RWPE2 (cell line): ENCODE data around the gene EFNA1.

Experiments
- ATAC-seq: fragments of 200-7000 bp; cut with Tn5 transposase; 3 replicates; pipeline ENCODE4 v1.9.1; 2021; ENCODE audit warnings: low read depth
- DNase-seq: peaks from one replicate; pipeline ENCODE4 v3.0.0-alpha.2; 2020; ENCODE audit warnings: low spot score
- H3K27ac ChIP-seq: fragments of 450-650 bp; 2 replicates; pipeline ENCODE4 v1.5.1; 2017; ENCODE audit warnings: mild to moderate bottlenecking; ENCODE audit not compliant: poor library complexity, severe bottlenecking
- H3K27me3 ChIP-seq: fragments of 250-450 bp; sonication (Bioruptor Pico); 2 replicates; pipeline ENCODE4 v1.5.1; 2021; ENCODE audit warnings: mild to moderate bottlenecking, moderate library complexity; ENCODE audit not compliant: insufficient read depth, poor library complexity, severe bottlenecking
- H3K36me3 ChIP-seq: fragments of 250-450 bp; sonication (Bioruptor Pico); 2 replicates; pipeline ENCODE4 v1.5.1; 2020; ENCODE audit warnings: low read depth, mild to moderate bottlenecking, moderate library complexity
- H3K4me1 ChIP-seq: fragments of 250-450 bp; sonication (Bioruptor Pico); 2 replicates; pipeline ENCODE4 v1.5.1; 2021; ENCODE audit warnings: mild to moderate bottlenecking, moderate library complexity; ENCODE audit not compliant: insufficient read depth, poor library complexity, severe bottlenecking
- H3K4me3 ChIP-seq: fragments of 250-450 bp; sonication (Bioruptor Pico); 2 replicates; pipeline ENCODE4 v1.5.1; 2021; ENCODE audit warnings: mild to moderate bottlenecking, moderate library complexity; ENCODE audit not compliant: severe bottlenecking
- H3K9me3 ChIP-seq: fragments of 250-450 bp; sonication (Bioruptor Pico); 2 replicates; pipeline ENCODE4 v1.5.1; 2021; ENCODE audit warnings: mild to moderate bottlenecking, moderate library complexity; ENCODE audit not compliant: severe bottlenecking
- CTCF ChIP-seq: fragments of 450-650 bp; IDR thresholded peaks from one replicate; pipeline ENCODE4 v1.5.1; 2017; ENCODE audit warnings: mild to moderate bottlenecking, moderate library complexity; ENCODE audit not compliant: poor library complexity, severe bottlenecking

Gene EFNA1

GRCh38 chr1:155105604-155106011, 22.1 kb upstream of the EFNA1 start:
- ATAC-seq (no peak), DNase-seq (no peak)
- no peaks in the 10 kb centered on the region for H3K36me3 ChIP-seq
- no peak for TF ChIP-seq CTCF
- no peak overlapping the region for H3K4me3 ChIP-seq
- no peaks in the 10 kb centered on the region for H3K27me3 ChIP-seq
- H3K4me1 ChIP-seq, result no peaks in the 10 kb centered on the region
- no peaks in the 10 kb centered on the region for H3K9me3 ChIP-seq
- H3K27ac ChIP-seq, result no peak overlapping the region

GRCh38 chr1:155106862-155107261, 20.8 kb upstream of the EFNA1 start:
- no peaks in the 10 kb centered on the region for H3K9me3 ChIP-seq
- no peaks in the 10 kb centered on the region for H3K36me3 ChIP-seq
- no peak for TF ChIP-seq CTCF
- H3K4me3 ChIP-seq, result no peak overlapping the region
- ATAC-seq (no peak), DNase-seq (no peak)
- H3K27ac ChIP-seq, result no peak overlapping the region
- no peaks in the 10 kb centered on the region for H3K27me3 ChIP-seq
- H3K4me1 ChIP-seq, result no peaks in the 10 kb centered on the region

- no peaks in the 10 kb centered on the region for H3K27me3 ChIP-seq
- H3K4me3 ChIP-seq, result no peak overlapping the region
- H3K4me1 ChIP-seq, result no peaks in the 10 kb centered on the region
- ATAC-seq, result no peak
- DNase-seq, result no peak
- TF ChIP-seq CTCF, result no peak
- H3K9me3 ChIP-seq, result no peaks in the 10 kb centered on the region
- H3K36me3 ChIP-seq, result no peaks in the 10 kb centered on the region
- H3K27ac ChIP-seq, result no peak overlapping the region
Measured at GRCh38 chr1:155107309-155108264, 20.1 kb upstream of the EFNA1 start.

- no peak for ATAC-seq
- Histone ChIP-seq H3K9me3 (no peaks in the 10 kb centered on the region), H3K27me3 (no peaks in the 10 kb centered on the region), H3K4me3 (no peak overlapping the region), H3K36me3 (no peaks in the 10 kb centered on the region), H3K27ac (no peak overlapping the region), H3K4me1 (no peaks in the 10 kb centered on the region)
- TF ChIP-seq CTCF, result no peak
- no peak for DNase-seq
Measured at GRCh38 chr1:155108296-155108695, 19.4 kb upstream of the EFNA1 start.

GRCh38 chr1:155110381-155110780, 17.3 kb upstream of the EFNA1 start:
- Histone ChIP-seq H3K4me1 (no peaks in the 10 kb centered on the region), H3K9me3 (no peaks in the 10 kb centered on the region), H3K36me3 (no peaks in the 10 kb centered on the region), H3K4me3 (no peak overlapping the region), H3K27me3 (no peaks in the 10 kb centered on the region), H3K27ac (no peak overlapping the region)
- ATAC-seq (no peak), DNase-seq (no peak)
- TF ChIP-seq CTCF, result no peak
